ENCODE data around the gene FIBCD1. TPM values are rescaled to one million over a fixed set of nuclear protein-coding genes. Genes with fewer than 3 reads are reported as not detected.
A peak's percentile ranks its signal among the peaks of the same experiment; 100 is the strongest.

FIBCD1 gene
- total RNA-seq, 2 donors from 2014 or later = 0.20 to 4.6 TPM

- no peaks in the 10 kb centered on the region for H3K36me3 ChIP-seq
- no peaks in the 10 kb centered on the region for H3K27me3 ChIP-seq
- no peak overlapping the region for H3K27ac ChIP-seq
- H3K9me3 ChIP-seq = no peaks in the 10 kb centered on the region
- H3K4me1 ChIP-seq = no peaks in the 10 kb centered on the region
- no peak for DNase-seq (ENCODE audit: low spot score)
- no peak for TF ChIP-seq CTCF (IDR thresholded peaks at IDR 0.05)
- no peak overlapping the region for H3K4me3 ChIP-seq
Measured at GRCh38 chr9:130981756-130982137, 42.7 kb upstream of the FIBCD1 start.

GRCh38 chr9:130981002-130981755, 42.1 kb upstream of the FIBCD1 start:
- no peaks in the 10 kb centered on the region for H3K4me1 ChIP-seq
- H3K9me3 ChIP-seq = no peaks in the 10 kb centered on the region
- H3K36me3 ChIP-seq = no peaks in the 10 kb centered on the region
- no peak overlapping the region for H3K27ac ChIP-seq
- no peak for DNase-seq (ENCODE audit: low spot score)
- H3K4me3 ChIP-seq = no peak overlapping the region
- H3K27me3 ChIP-seq = no peaks in the 10 kb centered on the region
- TF ChIP-seq CTCF (IDR thresholded peaks at IDR 0.05) = no peak

- H3K9me3 ChIP-seq = no peaks in the 10 kb centered on the region
- no peak overlapping the region for H3K4me3 ChIP-seq
- no peak for DNase-seq (ENCODE audit: low spot score)
- TF ChIP-seq CTCF (IDR thresholded peaks at IDR 0.05) = no peak
- H3K27me3 ChIP-seq = no peaks in the 10 kb centered on the region
- H3K4me1 ChIP-seq = no peaks in the 10 kb centered on the region
- no peak overlapping the region for H3K27ac ChIP-seq
- H3K36me3 ChIP-seq = no peaks in the 10 kb centered on the region
Measured at GRCh38 chr9:130980526-130980925, 41.5 kb upstream of the FIBCD1 start.

GRCh38 chr9:130979591-130980385, 40.7 kb upstream of the FIBCD1 start:
- no peaks in the 10 kb centered on the region for H3K27me3 ChIP-seq
- DNase-seq (ENCODE audit: low spot score) = no peak
- no peak overlapping the region for H3K27ac ChIP-seq
- H3K36me3 ChIP-seq = no peaks in the 10 kb centered on the region
- H3K9me3 ChIP-seq = no peaks in the 10 kb centered on the region
- no peak for TF ChIP-seq CTCF (IDR thresholded peaks at IDR 0.05)
- H3K4me1 ChIP-seq = no peaks in the 10 kb centered on the region
- H3K4me3 ChIP-seq = no peak overlapping the region

- H3K27ac ChIP-seq = peak overlapping the region; percentile 63 to 69
- H3K9me3 ChIP-seq = no peaks in the 10 kb centered on the region
- H3K27me3 ChIP-seq = no peaks in the 10 kb centered on the region
- no peak for TF ChIP-seq CTCF (IDR thresholded peaks at IDR 0.05)
- no peak for DNase-seq (ENCODE audit: low spot score)
- no peak overlapping the region for H3K4me3 ChIP-seq
- H3K4me1 ChIP-seq = no peaks in the 10 kb centered on the region
- no peaks in the 10 kb centered on the region for H3K36me3 ChIP-seq
Measured at GRCh38 chr9:130977811-130978221, 38.8 kb upstream of the FIBCD1 start.
